Panc1 (cell line): ENCODE results near the gene IDUA.

Experiments used
- CTCF ChIP-seq: fragments of 450-650 bp; IDR thresholded peaks from 2 replicates; pipeline ENCODE4 v1.5.1; 2017; ENCODE audit warnings: mild to moderate bottlenecking
- POLR2AphosphoS5 ChIP-seq: IDR thresholded peaks from 2 replicates; pipeline ENCODE4 v1.6.1; 2012; ENCODE audit warnings: mild to moderate bottlenecking, low read depth, low read length, moderate library complexity
- SIN3A ChIP-seq: IDR thresholded peaks from 2 replicates; pipeline ENCODE4 v1.6.1; 2012; ENCODE audit warnings: low read depth, mild to moderate bottlenecking, low read length, moderate library complexity, borderline replicate concordance; ENCODE audit not compliant: insufficient read depth
- TF ChIP-seq, protein P1 (sequence below), 2 experiments: IDR thresholded peaks; 2 replicates each; pipeline ENCODE4 v1.6.1; 2011 to 2012; ENCODE audit warnings: low read depth in 2 of 2, control low read depth in 1 of 2, low read length in 1 of 2, mild to moderate bottlenecking in 1 of 2, moderate library complexity in 1 of 2; ENCODE audit not compliant: insufficient read depth in 1 of 2

DNA sequence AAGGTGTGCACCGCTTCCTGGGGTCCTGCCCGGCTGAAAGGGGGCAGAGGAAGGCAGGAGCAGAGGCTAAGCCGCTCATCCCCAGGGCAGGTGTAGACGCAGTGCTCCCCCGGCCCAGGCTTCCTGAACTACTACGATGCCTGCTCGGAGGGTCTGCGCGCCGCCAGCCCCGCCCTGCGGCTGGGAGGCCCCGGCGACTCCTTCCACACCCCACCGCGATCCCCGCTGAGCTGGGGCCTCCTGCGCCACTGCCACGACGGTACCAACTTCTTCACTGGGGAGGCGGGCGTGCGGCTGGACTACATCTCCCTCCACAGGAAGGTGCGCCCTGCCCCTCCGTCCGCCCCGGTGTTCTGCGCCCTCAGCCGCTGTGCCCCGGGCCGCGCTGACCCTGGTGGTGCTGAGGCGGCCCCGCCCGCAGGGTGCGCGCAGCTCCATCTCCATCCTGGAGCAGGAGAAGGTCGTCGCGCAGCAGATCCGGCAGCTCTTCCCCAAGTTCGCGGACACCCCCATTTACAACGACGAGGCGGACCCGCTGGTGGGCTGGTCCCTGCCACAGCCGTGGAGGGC is 14.8 kb downstream of the IDUA start:
- TF ChIP-seq CTCF, result no peak
- no peak for TF ChIP-seq POLR2AphosphoS5
- no peak for TF ChIP-seq SIN3A
- TF ChIP-seq, protein P1, sequence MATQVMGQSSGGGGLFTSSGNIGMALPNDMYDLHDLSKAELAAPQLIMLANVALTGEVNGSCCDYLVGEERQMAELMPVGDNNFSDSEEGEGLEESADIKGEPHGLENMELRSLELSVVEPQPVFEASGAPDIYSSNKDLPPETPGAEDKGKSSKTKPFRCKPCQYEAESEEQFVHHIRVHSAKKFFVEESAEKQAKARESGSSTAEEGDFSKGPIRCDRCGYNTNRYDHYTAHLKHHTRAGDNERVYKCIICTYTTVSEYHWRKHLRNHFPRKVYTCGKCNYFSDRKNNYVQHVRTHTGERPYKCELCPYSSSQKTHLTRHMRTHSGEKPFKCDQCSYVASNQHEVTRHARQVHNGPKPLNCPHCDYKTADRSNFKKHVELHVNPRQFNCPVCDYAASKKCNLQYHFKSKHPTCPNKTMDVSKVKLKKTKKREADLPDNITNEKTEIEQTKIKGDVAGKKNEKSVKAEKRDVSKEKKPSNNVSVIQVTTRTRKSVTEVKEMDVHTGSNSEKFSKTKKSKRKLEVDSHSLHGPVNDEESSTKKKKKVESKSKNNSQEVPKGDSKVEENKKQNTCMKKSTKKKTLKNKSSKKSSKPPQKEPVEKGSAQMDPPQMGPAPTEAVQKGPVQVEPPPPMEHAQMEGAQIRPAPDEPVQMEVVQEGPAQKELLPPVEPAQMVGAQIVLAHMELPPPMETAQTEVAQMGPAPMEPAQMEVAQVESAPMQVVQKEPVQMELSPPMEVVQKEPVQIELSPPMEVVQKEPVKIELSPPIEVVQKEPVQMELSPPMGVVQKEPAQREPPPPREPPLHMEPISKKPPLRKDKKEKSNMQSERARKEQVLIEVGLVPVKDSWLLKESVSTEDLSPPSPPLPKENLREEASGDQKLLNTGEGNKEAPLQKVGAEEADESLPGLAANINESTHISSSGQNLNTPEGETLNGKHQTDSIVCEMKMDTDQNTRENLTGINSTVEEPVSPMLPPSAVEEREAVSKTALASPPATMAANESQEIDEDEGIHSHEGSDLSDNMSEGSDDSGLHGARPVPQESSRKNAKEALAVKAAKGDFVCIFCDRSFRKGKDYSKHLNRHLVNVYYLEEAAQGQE (IDR thresholded peaks at IDR 0.05; ENCODE audit: insufficient read depth in 1 of 2, low read depth in 2 of 2, low read length in 1 of 2), result no peak
